Activated CD8-positive, alpha-beta memory T cell treated with anti-CD3 and anti-CD28 coated beads for 48 hours (primary cell): Measurements from ENCODE around the gene EHMT1.

ENCODE experiments used
- DNase-seq, 3 experiments: peaks; one replicate each; pipeline ENCODE4 v3.0.0-alpha.2; 2020; ENCODE audit warnings: low read depth in 2 of 3, low spot score in 2 of 3

EHMT1 gene

GRCh38 chr9:137618105-137619067, at the start of gene EHMT1:
EHMT1 (plus strand) TSS chr9:137619005; CDS start chr9:137619029, 24 bp downstream.
- DNase-seq, result peak; percentile 68 to 86 (median 85)

- no peak for DNase-seq
Measured at GRCh38 chr9:137569609-137570203, 49.1 kb upstream of the EHMT1 start.

- DNase-seq, result no peak
Measured at GRCh38 chr9:137570566-137570965, 48.2 kb upstream of the EHMT1 start.

GRCh38 chr9:137574192-137574591, 44.6 kb upstream of the EHMT1 start:
- no peak for DNase-seq

- DNase-seq, result no peak
Measured at GRCh38 chr9:137575364-137575715, 43.5 kb upstream of the EHMT1 start.

GRCh38 chr9:137575716-137576411, 42.9 kb upstream of the EHMT1 start:
- no peak for DNase-seq

GRCh38 chr9:137578518-137579258, 40.1 kb upstream of the EHMT1 start, which contains the start of gene DPH7:
DPH7 (minus strand) TSS chr9:137578925; CDS start chr9:137578777, 148 bp downstream.
- DNase-seq, result peak; percentile 90 to 95 (median 90)

GRCh38 chr9:137579259-137579604, 39.6 kb upstream of the EHMT1 start:
- DNase-seq, result no peak

GRCh38 chr9:137580209-137580953, 38.4 kb upstream of the EHMT1 start:
- no peak for DNase-seq

- no peak for DNase-seq
Measured at GRCh38 chr9:137580954-137581322, 37.9 kb upstream of the EHMT1 start.

GRCh38 chr9:137581361-137582285, 37.2 kb upstream of the EHMT1 start:
- no peak for DNase-seq

GRCh38 chr9:137582286-137582860, 36.4 kb upstream of the EHMT1 start:
- DNase-seq, result no peak

- no peak for DNase-seq
Measured at GRCh38 chr9:137583347-137583746, 35.5 kb upstream of the EHMT1 start.

GRCh38 chr9:137583957-137584356, 34.8 kb upstream of the EHMT1 start:
- no peak for DNase-seq

- no peak for DNase-seq
Measured at GRCh38 chr9:137586854-137587253, 32.0 kb upstream of the EHMT1 start.

GRCh38 chr9:137588311-137588710, 30.5 kb upstream of the EHMT1 start:
- no peak for DNase-seq

- DNase-seq, result no peak
Measured at GRCh38 chr9:137588891-137589290, 29.9 kb upstream of the EHMT1 start.

- no peak for DNase-seq
Measured at GRCh38 chr9:137589441-137590122, 29.2 kb upstream of the EHMT1 start.

GRCh38 chr9:137590123-137590468, 28.7 kb upstream of the EHMT1 start:
- DNase-seq, result no peak
